H1 (cell line): Measurements from ENCODE around the gene VIM. TPM values are rescaled to one million over a fixed set of nuclear protein-coding genes. Genes with fewer than 3 reads are reported as not detected.

Experiments
- CTCF ChIA-PET: fragments of 300-600 bp; sonication (Branson Sonifier 250); formaldehyde crosslinking; loops from one replicate; lab custom pipeline; 2021; ENCODE audit not compliant: partially characterized antibody; lab: Charles Lee
- POLR2A ChIA-PET: fragments of 300-600 bp; sonication (Branson Sonifier 250); formaldehyde crosslinking; loops from one replicate; lab custom pipeline; 2021; ENCODE audit warnings: inconsistent platforms; ENCODE audit not compliant: partially characterized antibody; lab: Charles Lee
- DNase-seq, 2 experiments: peaks; one replicate each; pipeline versions ENCODE4 v3.0.0 to v3.0.0-alpha.2; 2010 to 2022; ENCODE audit warnings: low spot score in 2 of 2, low read depth in 1 of 2, mixed read lengths in 1 of 2
- FAIRE-seq: peaks from 2 replicates; lab custom pipeline; 2011; peaks lifted over from hg19 to GRCh38; lab: Jason Lieb, UNC
- H2AFZ ChIP-seq: 2 replicates; pipeline ENCODE4 v1.8.1; 2012; ENCODE audit warnings: low read length, inconsistent platforms
- H2AK5ac ChIP-seq: 2 replicates; pipeline ENCODE4 v1.6.1; 2013; ENCODE audit warnings: low read depth, low read length
- H2BK120ac ChIP-seq: replicated peaks from 2 replicates; pipeline ENCODE3; 2013; ENCODE audit warnings: low read depth, low read length, inconsistent platforms
- H2BK12ac ChIP-seq: 2 replicates; pipeline ENCODE4 v1.6.1; 2013; ENCODE audit warnings: low read depth, low read length
- H2BK15ac ChIP-seq: 2 replicates; pipeline ENCODE4 v1.6.1; 2013; ENCODE audit warnings: low read length
- H2BK20ac ChIP-seq: 2 replicates; pipeline ENCODE4 v1.6.1; 2013; ENCODE audit warnings: low read length
- H2BK5ac ChIP-seq: 2 replicates; pipeline ENCODE4 v1.6.1; 2013; ENCODE audit warnings: low read depth, low read length
- H3K14ac ChIP-seq: 2 replicates; pipeline ENCODE4 v1.6.1; 2013; ENCODE audit warnings: inconsistent platforms; ENCODE audit not compliant: insufficient read length
- H3K18ac ChIP-seq: 2 replicates; pipeline ENCODE4 v1.6.1; 2013; ENCODE audit warnings: low read length; ENCODE audit errors: extremely low read depth
- H3K23ac ChIP-seq: 2 replicates; pipeline ENCODE4 v1.6.1; 2013; ENCODE audit warnings: inconsistent platforms; ENCODE audit not compliant: insufficient read length
- H3K23me2 ChIP-seq: 2 replicates; pipeline ENCODE4 v1.6.1; 2013; ENCODE audit warnings: low read depth, low read length
- H3K27ac ChIP-seq: 2 replicates; pipeline ENCODE4 v1.6.1; 2011; ENCODE audit warnings: low read depth, low read length, inconsistent platforms
- H3K27me3 ChIP-seq, 4 experiments: replicated peaks in 1 of 4; 1 replicate in 1 of 4; 2 replicates in 3 of 4; pipeline versions ENCODE4 v1.6.1 to v1.8.1; 2011 to 2013; ENCODE audit warnings: low read length in 3 of 4, mild to moderate bottlenecking in 3 of 4, inconsistent platforms in 2 of 4, mixed read lengths in 2 of 4, moderate library complexity in 1 of 4; ENCODE audit not compliant: control insufficient read depth in 3 of 4, insufficient read depth in 3 of 4; ENCODE audit errors: extremely low read depth in 1 of 4
- H3K36me3 ChIP-seq, 4 experiments: 2 replicates each; pipeline versions ENCODE4 v1.6.1 to v1.8.1; 2011 to 2013; ENCODE audit warnings: mild to moderate bottlenecking in 4 of 4, low read length in 3 of 4, moderate library complexity in 2 of 4, control low read depth in 1 of 4, inconsistent platforms in 1 of 4; ENCODE audit not compliant: insufficient read depth in 4 of 4, control insufficient read depth in 2 of 4
- H3K4ac ChIP-seq: replicated peaks from 2 replicates; pipeline ENCODE3; 2013; ENCODE audit warnings: low read length, low read depth, mixed read lengths, inconsistent platforms; ENCODE audit not compliant: insufficient read length
- H3K4me1 ChIP-seq, 4 experiments: replicated peaks in 1 of 4; 1 replicate in 1 of 4; 2 replicates in 3 of 4; pipeline versions ENCODE4 v1.6.1 to v1.8.1; 2011 to 2013; ENCODE audit warnings: low read length in 3 of 4, inconsistent platforms in 2 of 4, mixed read lengths in 1 of 4; ENCODE audit not compliant: insufficient read depth in 4 of 4, control insufficient read depth in 3 of 4
- H3K4me2 ChIP-seq, 2 experiments: 2 replicates each; pipeline versions ENCODE4 v1.6.1 to v1.8.1; 2011 to 2013; ENCODE audit warnings: low read depth in 2 of 2, low read length in 2 of 2, control low read depth in 1 of 2, inconsistent platforms in 1 of 2, mild to moderate bottlenecking in 1 of 2; ENCODE audit not compliant: insufficient read depth in 1 of 2
- H3K4me3 ChIP-seq, 4 experiments: fragments of 200-600, 300-600 bp in 1 of 4; sonication (generic), shearing (Covaris generic), sonication (Bioruptor Twin) in 1 of 4; 2 replicates each; pipeline versions ENCODE4 v1.5.1 to v1.8.1; 2011 to 2016; ENCODE audit warnings: low read length in 4 of 4, low read depth in 3 of 4, control low read depth in 2 of 4, inconsistent platforms in 2 of 4, mild to moderate bottlenecking in 2 of 4, mixed read lengths in 1 of 4, moderate library complexity in 1 of 4; ENCODE audit not compliant: insufficient read depth in 2 of 4; ENCODE audit errors: extremely low read depth in 1 of 4
- H3K56ac ChIP-seq: replicated peaks from 2 replicates; pipeline ENCODE3; 2013; ENCODE audit warnings: low read depth, mild to moderate bottlenecking, mixed read lengths, low read length, inconsistent platforms; ENCODE audit not compliant: insufficient read length
- H3K79me1 ChIP-seq: 2 replicates; pipeline ENCODE4 v1.6.1; 2013; ENCODE audit warnings: low read depth, low read length, control low read depth
- H3K79me2 ChIP-seq, 2 experiments: 2 replicates each; pipeline versions ENCODE4 v1.6.1 to v1.8.1; 2012 to 2013; ENCODE audit warnings: low read length in 2 of 2, mild to moderate bottlenecking in 2 of 2, inconsistent platforms in 1 of 2; ENCODE audit not compliant: insufficient read depth in 2 of 2, control insufficient read depth in 1 of 2
- H3K9ac ChIP-seq, 4 experiments: replicated peaks in 1 of 4; 1 replicate in 1 of 4; 2 replicates in 3 of 4; pipeline versions ENCODE4 v1.6.1 to v1.8.1; 2011 to 2013; ENCODE audit warnings: low read depth in 3 of 4, low read length in 3 of 4, control low read depth in 2 of 4, mild to moderate bottlenecking in 2 of 4, moderate library complexity in 2 of 4, inconsistent platforms in 1 of 4; ENCODE audit errors: extremely low read depth in 1 of 4
- H3K9me3 ChIP-seq, 2 experiments: 2 replicates each; pipeline versions ENCODE4 v1.6.1 to v1.8.1; 2012 to 2013; ENCODE audit warnings: mild to moderate bottlenecking in 2 of 2, moderate library complexity in 2 of 2, control low read depth in 1 of 2, inconsistent platforms in 1 of 2, low read depth in 1 of 2, low read length in 1 of 2, mixed read lengths in 1 of 2; ENCODE audit not compliant: insufficient read depth in 2 of 2
- H4K20me1 ChIP-seq, 2 experiments: replicated peaks in 1 of 2; 2 replicates each; pipeline versions ENCODE3 to v1.8.1; 2011 to 2013; ENCODE audit warnings: inconsistent platforms in 2 of 2, low read length in 2 of 2, mild to moderate bottlenecking in 1 of 2; ENCODE audit not compliant: insufficient read depth in 2 of 2, control insufficient read depth in 1 of 2
- H4K5ac ChIP-seq: 2 replicates; pipeline ENCODE4 v1.6.1; 2013; ENCODE audit warnings: low read length, low read depth, mixed read lengths, inconsistent platforms; ENCODE audit not compliant: insufficient read length
- H4K8ac ChIP-seq: 2 replicates; pipeline ENCODE4 v1.8.0; 2013; ENCODE audit warnings: mild to moderate bottlenecking, moderate library complexity, low read length, inconsistent platforms; ENCODE audit not compliant: insufficient read depth; ENCODE audit errors: extremely low read depth
- H4K91ac ChIP-seq: replicated peaks from 2 replicates; pipeline ENCODE3; 2013; ENCODE audit warnings: low read length, mixed read lengths, inconsistent platforms; ENCODE audit not compliant: insufficient read length
- EP300 ChIP-seq, 2 experiments: IDR thresholded peaks; 1 replicate in 1 of 2; 2 replicates in 1 of 2; pipeline ENCODE4 v1.6.1; 2011 to 2012; ENCODE audit warnings: low read depth in 2 of 2, low read length in 2 of 2, mild to moderate bottlenecking in 2 of 2, borderline replicate concordance in 1 of 2, inconsistent platforms in 1 of 2, moderate library complexity in 1 of 2
- EZH2 ChIP-seq: fragments of 200-600 bp; sonication (generic); IDR thresholded peaks from 2 replicates; pipeline ENCODE4 v1.7.1; 2012; ENCODE audit warnings: low read depth, mild to moderate bottlenecking, moderate library complexity, low read length, inconsistent platforms; ENCODE audit not compliant: severe bottlenecking
- GABPA ChIP-seq: IDR thresholded peaks from 2 replicates; pipeline ENCODE4 v1.6.1; 2011; ENCODE audit warnings: mild to moderate bottlenecking, low read length, moderate library complexity, borderline replicate concordance; ENCODE audit not compliant: insufficient read depth
- KDM4A ChIP-seq: IDR thresholded peaks from one replicate; pipeline ENCODE4 v1.7.1; 2012; ENCODE audit warnings: low read depth, mild to moderate bottlenecking, moderate library complexity, low read length, inconsistent platforms; ENCODE audit not compliant: severe bottlenecking
- POLR2AphosphoS5 ChIP-seq: IDR thresholded peaks from 2 replicates; pipeline ENCODE4 v1.6.1; 2011; ENCODE audit warnings: low read depth, low read length
- RBBP5 ChIP-seq: IDR thresholded peaks from 2 replicates; pipeline ENCODE4 v1.7.1; 2012; ENCODE audit warnings: low read depth, mild to moderate bottlenecking, inconsistent platforms, low read length, moderate library complexity, borderline replicate concordance
- RXRA ChIP-seq: IDR thresholded peaks from 2 replicates; pipeline ENCODE4 v1.6.1; 2011; ENCODE audit warnings: low read depth, mild to moderate bottlenecking, low read length, moderate library complexity; ENCODE audit not compliant: insufficient read depth
- SRF ChIP-seq: IDR thresholded peaks from 2 replicates; pipeline ENCODE4 v1.6.1; 2011; ENCODE audit warnings: mild to moderate bottlenecking, low read depth, low read length, moderate library complexity
- TAF7 ChIP-seq: optimal IDR thresholded peaks from 2 replicates; pipeline ENCODE3; 2011; ENCODE audit warnings: low read depth, mild to moderate bottlenecking, inconsistent platforms, low read length, moderate library complexity, borderline replicate concordance
- WGBS, 2 experiments: shearing (Covaris generic) in 1 of 2; methylation state at CpG; one replicate each; pipeline versions ENCODE4 v1.1.6 to v1.1.7; 2013 to 2015; ENCODE audit warnings: low lambda C conversion rate in 2 of 2, mixed read lengths in 2 of 2, inconsistent platforms in 1 of 2, low coverage in 1 of 2, missing lambda C conversion rate in 1 of 2; ENCODE audit not compliant: insufficient replicate concordance in 2 of 2, insufficient coverage in 1 of 2, insufficient read length in 1 of 2; ENCODE audit errors: extremely low coverage in 1 of 2, missing lambda C conversion rate in 1 of 2; 5-methylcytosine and 5-hydroxymethylcytosine counted together
- polyA plus RNA-seq, 7 experiments: library from polyadenylated mRNA; depleted of rRNA in 3 of 7; stranded (reverse) in 5 of 7; unstranded in 2 of 7; fragments of >200 nt in 5 of 7; fragments of 200-250 nt in 2 of 7; gene quantifications; 1 replicate in 5 of 7; 2 replicates in 1 of 7; 4 replicates in 1 of 7; pipeline versions ENCODE4 v1.2.1 to v1.2.3, GENCODE V29; 2011 to 2013; ENCODE audit warnings: missing spikeins in 2 of 7, mixed read lengths in 2 of 7
- total RNA-seq: library from RNA; stranded (reverse); fragmentation: NEBNext Ultra II Directional; extraction: Animal tissue kit (Norgen Biotek cat#: 25700); gene quantifications from 2 replicates; pipeline ENCODE4 v1.2.1, GENCODE V29; 2021
- TF ChIP-seq, protein P1 (sequence below): IDR thresholded peaks from 2 replicates; pipeline ENCODE4 v1.6.1; 2012; ENCODE audit warnings: inconsistent platforms

The VIM gene
- total and polyA plus RNA-seq, 2 of the 8 experiments (the other 6 are each of a cell fraction or from before 2014, with no cell fraction given): 347 to 372 TPM

DNA sequence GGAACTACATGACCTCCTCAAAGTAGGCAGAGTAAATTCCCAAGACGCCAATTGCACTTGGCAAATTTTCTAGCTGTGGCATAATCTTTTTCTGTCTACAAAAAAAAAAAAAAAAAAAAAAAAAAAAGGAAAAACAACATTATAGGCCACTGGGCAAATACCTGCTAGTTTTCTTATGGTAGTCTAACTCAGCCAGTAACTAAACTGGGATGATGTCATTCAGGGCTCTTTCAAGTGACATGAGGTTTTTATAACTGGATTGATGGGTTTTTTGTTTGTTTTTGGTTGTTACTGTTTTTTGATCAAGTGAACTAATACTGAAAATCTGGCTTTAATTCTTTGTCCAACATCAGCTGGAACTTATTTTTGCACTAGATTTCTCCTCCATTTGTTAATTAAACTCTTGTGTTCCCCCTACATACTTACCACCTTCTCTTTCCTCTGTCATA, 7.4 kb upstream of the VIM start:
- no peaks in the 10 kb centered on the region for H3K36me3 ChIP-seq
- H3K56ac ChIP-seq: no peak overlapping the region
- no peak overlapping the region for H3K9ac ChIP-seq
- no peak overlapping the region for H3K27ac ChIP-seq
- no peak overlapping the region for H3K18ac ChIP-seq
- H2BK120ac ChIP-seq: no peak overlapping the region
- no peaks in the 10 kb centered on the region for H3K27me3 ChIP-seq
- no peak overlapping the region for H4K8ac ChIP-seq
- H3K9me3 ChIP-seq: no peaks in the 10 kb centered on the region
- ChIA-PET CTCF (interaction anchor here (1.1 to 2.7 kb wide), 5 partner anchors 8 to 403 kb away, joined by 3 to 13 read pairs (median 6); no protein-coding TSS in a partner anchor), POLR2A (interaction anchor here (0.9 to 2.0 kb wide), 3 partner anchors 9 to 329 kb away, joined by 3 to 8 read pairs (median 3); partner anchors contain the start of gene TRDMT1)
- H3K23ac ChIP-seq: no peak overlapping the region
- peaks cover 0 to 5% (median under 1%) of the 10 kb centered on the region in 4 experiments; a peak in 2 of 7 replicates for H3K4me1 ChIP-seq
- no peak overlapping the region for H3K4me3 ChIP-seq
- H2AFZ ChIP-seq: no peak overlapping the region
- no peak overlapping the region for H2BK15ac ChIP-seq
- H2BK5ac ChIP-seq: no peak overlapping the region
- DNase-seq: no peak
- H4K5ac ChIP-seq: no peak overlapping the region
- no peak overlapping the region for H2BK12ac ChIP-seq
- H4K91ac ChIP-seq: no peak overlapping the region
- no peaks in the 10 kb centered on the region for H4K20me1 ChIP-seq
- FAIRE-seq: no peak
- H3K14ac ChIP-seq: no peak overlapping the region
- H2AK5ac ChIP-seq: no peak overlapping the region
- no peak overlapping the region for H2BK20ac ChIP-seq
- no peaks in the 10 kb centered on the region for H3K79me1 ChIP-seq
- H3K23me2 ChIP-seq: no peaks in the 10 kb centered on the region
- H3K4ac ChIP-seq: no peak overlapping the region
- WGBS, 2 experiments: 92% methylated on average over 1 of the region's 1 CpG; no CpG with 5 or more reads in 1 of the 2 experiments
- no peaks in the 10 kb centered on the region for H3K79me2 ChIP-seq
- H3K4me2 ChIP-seq: no peak overlapping the region
- TF ChIP-seq EP300 (IDR thresholded peaks at IDR 0.05; ENCODE audit: borderline replicate concordance in 1 of 2, low read depth in 2 of 2, low read length in 2 of 2) (no peak), RBBP5 (no peak), GABPA (no peak), POLR2AphosphoS5 (no peak), EZH2 (no peak), RXRA (no peak), SRF (no peak), KDM4A (no peak), TAF7 (no peak)
- TF ChIP-seq, protein P1, sequence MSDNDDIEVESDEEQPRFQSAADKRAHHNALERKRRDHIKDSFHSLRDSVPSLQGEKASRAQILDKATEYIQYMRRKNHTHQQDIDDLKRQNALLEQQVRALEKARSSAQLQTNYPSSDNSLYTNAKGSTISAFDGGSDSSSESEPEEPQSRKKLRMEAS: no peak
